ENCODE data around the gene RGS7.

RGS7 gene

GRCh38 chr1:240925273-240925672, 431.7 kb downstream of the RGS7 start:
- H3K9me3 ChIP-seq (ENCODE audit: insufficient read depth, low read length), result no peaks in the 10 kb centered on the region; the same call in 1 of the 2 replicates
- H3K4me3 ChIP-seq (ENCODE audit: low read length), result no peak overlapping the region
- TF ChIP-seq CTCF (IDR thresholded peaks at IDR 0.05; ENCODE audit: low read depth, low read length) (no peak), EZH2phosphoT487 (IDR thresholded peaks at IDR 0.05; ENCODE audit: low read depth) (no peak)
- no peaks in the 10 kb centered on the region for H4K20me1 ChIP-seq (ENCODE audit: insufficient read depth, low read length)
- no peaks in the 10 kb centered on the region for H3K27me3 ChIP-seq (ENCODE audit: low read depth, low read length)
- no peak overlapping the region for H3K9ac ChIP-seq (ENCODE audit: low read length)
- no peaks in the 10 kb centered on the region for H3K79me2 ChIP-seq (ENCODE audit: low read length)
- no peak overlapping the region for H3K27ac ChIP-seq (ENCODE audit: low read length)
- H3K4me1 ChIP-seq (ENCODE audit: low read length), result no peaks in the 10 kb centered on the region
- no peak overlapping the region for H2AFZ ChIP-seq (ENCODE audit: low read depth, low read length)
- H3K36me3 ChIP-seq (replicated peaks; ENCODE audit: low read depth, low read length), result no peaks in the 10 kb centered on the region
- no peak overlapping the region for H3K4me2 ChIP-seq (ENCODE audit: low read length)

- no peaks in the 10 kb centered on the region for H3K36me3 ChIP-seq (replicated peaks; ENCODE audit: low read depth, low read length)
- no peak overlapping the region for H3K27ac ChIP-seq (ENCODE audit: low read length)
- no peaks in the 10 kb centered on the region for H3K9me3 ChIP-seq (ENCODE audit: insufficient read depth, low read length)
- H3K4me3 ChIP-seq (ENCODE audit: low read length), result no peak overlapping the region
- H4K20me1 ChIP-seq (ENCODE audit: insufficient read depth, low read length), result no peaks in the 10 kb centered on the region
- no peaks in the 10 kb centered on the region for H3K79me2 ChIP-seq (ENCODE audit: low read length)
- H3K4me1 ChIP-seq (ENCODE audit: low read length), result no peaks in the 10 kb centered on the region
- H3K27me3 ChIP-seq (ENCODE audit: low read depth, low read length), result no peaks in the 10 kb centered on the region
- no peak overlapping the region for H2AFZ ChIP-seq (ENCODE audit: low read depth, low read length)
- H3K4me2 ChIP-seq (ENCODE audit: low read length), result no peak overlapping the region
- no peak overlapping the region for H3K9ac ChIP-seq (ENCODE audit: low read length)
- TF ChIP-seq EZH2phosphoT487 (IDR thresholded peaks at IDR 0.05; ENCODE audit: low read depth) (no peak), CTCF (IDR thresholded peaks at IDR 0.05; ENCODE audit: low read depth, low read length) (no peak)
Observed at GRCh38 chr1:240917976-240918375, 439.0 kb downstream of the RGS7 start.

- H3K9me3 ChIP-seq (ENCODE audit: insufficient read depth, low read length), result no peaks in the 10 kb centered on the region
- TF ChIP-seq CTCF (IDR thresholded peaks at IDR 0.05; ENCODE audit: low read depth, low read length), result no peak
- no peaks in the 10 kb centered on the region for H3K36me3 ChIP-seq (replicated peaks; ENCODE audit: low read depth, low read length)
- no peak overlapping the region for H3K4me3 ChIP-seq (ENCODE audit: low read length)
- H3K27ac ChIP-seq (ENCODE audit: low read length), result no peak overlapping the region
- peaks cover 6% of the 10 kb centered on the region; the same call in 1 of the 2 replicates for H3K4me1 ChIP-seq (ENCODE audit: low read length)
- no peak overlapping the region for H3K9ac ChIP-seq (ENCODE audit: low read length)
- no peak overlapping the region for H3K4me2 ChIP-seq (ENCODE audit: low read length)
- no peaks in the 10 kb centered on the region for H4K20me1 ChIP-seq (ENCODE audit: insufficient read depth, low read length)
- no peaks in the 10 kb centered on the region for H3K27me3 ChIP-seq (ENCODE audit: low read depth, low read length)
- no peaks in the 10 kb centered on the region for H3K79me2 ChIP-seq (ENCODE audit: low read length)
- no peak overlapping the region for H2AFZ ChIP-seq (ENCODE audit: low read depth, low read length)
Observed at GRCh38 chr1:240914506-240914905, 442.5 kb downstream of the RGS7 start.

- no peak for TF ChIP-seq EZH2phosphoT487 (IDR thresholded peaks at IDR 0.05; ENCODE audit: low read depth)
- TF ChIP-seq CTCF (IDR thresholded peaks at IDR 0.05; ENCODE audit: low read depth, low read length), result no peak
- H3K9me3 ChIP-seq (ENCODE audit: insufficient read depth, low read length), result no peaks in the 10 kb centered on the region
- peaks cover 6% of the 10 kb centered on the region; the same call in 1 of the 2 replicates for H3K4me1 ChIP-seq (ENCODE audit: low read length)
- H3K4me3 ChIP-seq (ENCODE audit: low read length), result no peak overlapping the region
- no peaks in the 10 kb centered on the region for H3K36me3 ChIP-seq (replicated peaks; ENCODE audit: low read depth, low read length)
- no peak overlapping the region for H3K4me2 ChIP-seq (ENCODE audit: low read length)
- H3K27me3 ChIP-seq (ENCODE audit: low read depth, low read length), result no peaks in the 10 kb centered on the region
- no peaks in the 10 kb centered on the region for H3K79me2 ChIP-seq (ENCODE audit: low read length)
- H3K9ac ChIP-seq (ENCODE audit: low read length), result no peak overlapping the region
- no peak overlapping the region for H3K27ac ChIP-seq (ENCODE audit: low read length)
- H2AFZ ChIP-seq (ENCODE audit: low read depth, low read length), result no peak overlapping the region
- H4K20me1 ChIP-seq (ENCODE audit: insufficient read depth, low read length), result no peaks in the 10 kb centered on the region
Observed at GRCh38 chr1:240912821-240913220, 444.2 kb downstream of the RGS7 start.

Measured in OCI-LY3 (cell line).